Measurements from ENCODE around the gene AREL1. TPM values are rescaled to one million over a fixed set of nuclear protein-coding genes. Genes with fewer than 3 reads are reported as not detected.
A peak's percentile ranks its signal among the peaks of the same experiment; 100 is the strongest.
"Not testable (repeated sequence)": the region's sequence is repeated elsewhere in the genome, so short reads cannot be mapped to it uniquely, and the experiment has no call there.

AREL1 gene, protein sequence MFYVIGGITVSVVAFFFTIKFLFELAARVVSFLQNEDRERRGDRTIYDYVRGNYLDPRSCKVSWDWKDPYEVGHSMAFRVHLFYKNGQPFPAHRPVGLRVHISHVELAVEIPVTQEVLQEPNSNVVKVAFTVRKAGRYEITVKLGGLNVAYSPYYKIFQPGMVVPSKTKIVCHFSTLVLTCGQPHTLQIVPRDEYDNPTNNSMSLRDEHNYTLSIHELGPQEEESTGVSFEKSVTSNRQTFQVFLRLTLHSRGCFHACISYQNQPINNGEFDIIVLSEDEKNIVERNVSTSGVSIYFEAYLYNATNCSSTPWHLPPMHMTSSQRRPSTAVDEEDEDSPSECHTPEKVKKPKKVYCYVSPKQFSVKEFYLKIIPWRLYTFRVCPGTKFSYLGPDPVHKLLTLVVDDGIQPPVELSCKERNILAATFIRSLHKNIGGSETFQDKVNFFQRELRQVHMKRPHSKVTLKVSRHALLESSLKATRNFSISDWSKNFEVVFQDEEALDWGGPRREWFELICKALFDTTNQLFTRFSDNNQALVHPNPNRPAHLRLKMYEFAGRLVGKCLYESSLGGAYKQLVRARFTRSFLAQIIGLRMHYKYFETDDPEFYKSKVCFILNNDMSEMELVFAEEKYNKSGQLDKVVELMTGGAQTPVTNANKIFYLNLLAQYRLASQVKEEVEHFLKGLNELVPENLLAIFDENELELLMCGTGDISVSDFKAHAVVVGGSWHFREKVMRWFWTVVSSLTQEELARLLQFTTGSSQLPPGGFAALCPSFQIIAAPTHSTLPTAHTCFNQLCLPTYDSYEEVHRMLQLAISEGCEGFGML
- 34.3 TPM in 2 replicates for total RNA-seq (2014; rRNA removed; shearing (Covaris generic))

DNA sequence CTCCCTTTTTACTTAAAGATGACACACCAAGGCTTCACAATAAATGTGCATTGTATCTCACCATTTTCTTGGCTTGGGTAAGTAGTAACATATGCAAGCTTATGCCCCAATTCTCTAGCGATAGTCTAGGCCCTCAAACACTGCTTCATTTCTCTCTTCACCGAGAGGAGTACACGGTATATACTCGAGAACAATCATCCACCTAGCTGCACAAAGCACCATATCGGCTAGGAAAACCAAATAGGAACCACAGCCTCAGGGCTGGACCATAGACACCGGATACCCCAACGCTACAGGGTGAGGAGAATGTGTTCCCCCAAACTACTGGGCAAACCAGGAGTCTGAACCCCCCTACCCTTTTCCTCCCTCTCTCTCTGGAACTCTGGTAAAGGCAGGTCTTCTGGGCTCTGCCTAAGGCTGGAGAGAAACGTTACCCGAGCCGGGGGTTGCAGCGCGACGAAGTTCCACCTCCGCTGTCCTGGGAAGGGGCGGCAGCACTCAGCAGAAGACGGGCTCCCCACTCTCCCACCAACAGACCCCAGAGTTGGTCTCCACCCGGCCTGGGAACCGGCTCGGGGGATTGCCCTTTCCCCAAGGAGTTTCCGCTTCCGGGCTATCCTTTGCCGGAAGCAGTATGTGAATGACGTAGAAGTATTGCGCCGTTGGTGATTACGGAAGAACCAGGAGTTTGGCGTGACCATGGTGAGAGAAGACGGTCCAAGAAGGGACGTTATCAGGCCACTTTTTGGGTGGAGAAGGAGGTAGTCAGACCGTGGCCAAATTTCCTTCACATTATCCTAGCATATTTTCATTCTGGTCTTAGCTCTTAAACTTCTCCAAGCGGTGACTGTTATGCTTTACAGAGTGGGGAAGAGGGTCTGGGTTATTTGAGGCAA lies at the start of gene AREL1, which contains the start of gene FCF1:
TSS of gene AREL1 (minus strand) at position 582 of the 896 bp plus-strand sequence. CDS start 27,465 bp downstream, outside the sequence.
TSS of gene FCF1 (plus strand) at position 646 of the 896 bp plus-strand sequence. CDS start at position 700, 54 bp downstream.
- Histone ChIP-seq H3K9me3 (replicated peaks) (no peaks in the 10 kb centered on the region), H3K4me3 (peak within 1 kb of the TSS; percentile 71), H3K27me3 (no peaks in the 10 kb centered on the region), H3K27ac (peak within 1 kb of the TSS; percentile 43), H3K36me3 (peaks cover 16% of the 10 kb centered on the region), H3K4me1 (peaks cover 3% of the 10 kb centered on the region; the same call in 1 of the 2 replicates)
- DNase-seq, result peak; percentile 84 to 91

DNA sequence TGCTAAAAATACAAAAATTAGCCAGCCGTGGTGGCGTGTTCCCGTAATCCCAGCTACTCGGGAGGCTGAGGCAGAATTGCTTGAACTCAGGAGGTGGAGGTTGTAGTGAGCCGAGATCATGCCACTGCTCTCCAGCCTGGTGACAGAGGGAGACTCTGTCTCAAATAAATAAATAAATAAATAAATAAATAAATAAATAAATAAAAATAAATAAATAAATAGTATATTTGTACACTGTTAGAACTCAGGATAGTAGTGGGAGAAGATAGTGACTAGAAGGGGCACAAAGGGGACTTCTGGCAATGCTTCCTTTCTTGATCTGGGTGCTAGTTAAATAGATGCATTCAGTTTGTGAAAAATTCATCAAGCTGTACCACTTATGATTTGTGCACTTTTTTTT lies 45.6 kb upstream of the AREL1 start:
- not testable (repeated sequence) for H3K27me3 ChIP-seq; DNase-seq; H3K36me3 ChIP-seq; H3K4me3 ChIP-seq; H3K4me1 ChIP-seq; H3K27ac ChIP-seq; H3K9me3 ChIP-seq (replicated peaks)

DNA sequence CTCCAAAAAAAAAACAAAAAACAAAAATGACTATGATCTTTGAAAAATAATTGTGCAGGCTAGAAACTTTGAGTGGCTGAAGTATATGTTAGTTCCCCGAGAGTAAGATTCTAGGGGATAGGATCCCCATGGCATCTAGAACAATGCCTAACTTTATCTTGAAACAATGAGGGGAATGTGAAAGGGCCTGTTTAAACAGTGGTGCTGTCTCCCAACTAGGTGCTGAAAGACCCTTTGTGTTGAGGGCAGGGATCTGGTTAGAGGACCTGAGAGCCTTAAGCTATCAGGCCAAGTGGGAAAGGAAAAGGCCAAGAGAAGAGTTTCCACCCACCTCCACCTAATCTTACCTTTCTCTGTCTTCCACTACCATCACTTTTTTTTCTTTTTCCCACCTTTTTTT lies 43.4 kb upstream of the AREL1 start:
- Histone ChIP-seq H3K4me1 (no peaks in the 10 kb centered on the region), H3K36me3 (no peaks in the 10 kb centered on the region), H3K4me3 (no peak overlapping the region), H3K27me3 (no peaks in the 10 kb centered on the region), H3K27ac (no peak overlapping the region), H3K9me3 (replicated peaks) (peaks cover 3% of the 10 kb centered on the region; the same call in 1 of the 2 replicates)
- DNase-seq, result peak in 1 of 2 experiments; percentile 14

DNA sequence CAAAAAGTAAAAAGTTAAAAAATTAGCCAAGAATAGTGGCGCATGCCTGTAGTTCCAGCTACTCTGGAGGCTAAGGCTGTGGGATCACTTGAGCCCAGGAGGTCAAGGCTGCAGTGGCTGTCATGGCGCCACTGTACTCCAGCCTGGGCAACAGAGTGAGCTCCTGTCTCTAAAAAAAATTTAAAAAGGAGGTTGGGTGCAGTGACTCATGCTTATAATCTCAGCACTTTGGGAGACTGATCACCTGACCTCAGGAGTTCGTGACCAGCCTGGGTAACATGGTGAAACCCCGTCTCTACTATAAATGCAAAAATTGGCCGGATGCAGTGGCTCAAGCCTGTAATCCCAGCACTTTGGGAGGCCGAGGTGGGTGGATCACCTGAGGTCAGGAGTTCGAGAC lies 42.0 kb upstream of the AREL1 start:
- DNase-seq, result no peak
- H3K4me3 ChIP-seq, result no peak overlapping the region
- H3K27me3 ChIP-seq, result no peaks in the 10 kb centered on the region
- peaks cover 3% of the 10 kb centered on the region; the same call in 1 of the 2 replicates for H3K9me3 ChIP-seq (replicated peaks)
- no peak overlapping the region for H3K27ac ChIP-seq
- no peaks in the 10 kb centered on the region for H3K4me1 ChIP-seq
- H3K36me3 ChIP-seq, result no peaks in the 10 kb centered on the region

DNA sequence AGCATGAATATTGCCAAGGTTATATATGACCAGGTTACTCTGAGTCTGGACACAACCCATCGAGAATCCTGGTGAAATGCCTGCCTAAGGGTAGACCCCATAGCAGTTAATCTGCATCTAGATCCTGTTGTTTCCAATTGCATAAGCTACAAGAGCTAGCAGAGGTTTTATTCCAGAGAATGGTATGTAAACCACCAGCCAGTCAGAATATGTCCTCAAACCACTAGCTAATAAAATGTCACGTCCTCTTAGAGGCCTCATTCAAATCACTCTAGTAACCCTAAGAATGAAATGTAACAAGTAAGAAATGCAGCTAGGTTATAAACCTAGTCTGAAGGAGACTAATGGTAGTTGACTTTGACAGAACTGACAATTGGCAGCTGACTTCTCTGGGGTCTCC lies 41.3 kb upstream of the AREL1 start:
- H3K9me3 ChIP-seq (replicated peaks), result peaks cover 3% of the 10 kb centered on the region; the same call in 1 of the 2 replicates
- DNase-seq, result no peak
- H3K4me1 ChIP-seq, result no peaks in the 10 kb centered on the region
- no peak overlapping the region for H3K4me3 ChIP-seq
- H3K27me3 ChIP-seq, result no peaks in the 10 kb centered on the region
- H3K27ac ChIP-seq, result no peak overlapping the region
- H3K36me3 ChIP-seq, result no peaks in the 10 kb centered on the region

DNA sequence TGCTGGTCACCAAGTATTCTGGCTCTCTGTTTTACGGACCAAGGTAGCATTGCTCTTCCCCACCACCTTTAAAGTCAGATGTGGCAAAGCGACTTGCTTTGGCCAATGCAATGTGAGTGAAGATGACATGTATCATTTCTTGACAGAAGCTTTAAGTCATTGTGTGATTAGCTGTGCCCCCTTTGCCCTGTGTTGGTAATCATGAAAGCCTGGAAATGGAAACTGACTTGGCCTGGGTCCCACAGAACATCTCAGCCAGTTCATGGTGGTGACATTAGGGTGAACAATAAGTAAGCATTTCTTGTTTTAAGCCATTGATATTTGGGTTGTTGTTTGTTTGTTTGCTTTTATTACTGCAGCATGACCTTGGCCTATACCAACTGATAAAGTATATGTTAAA lies 34.4 kb upstream of the AREL1 start:
- Histone ChIP-seq H3K27ac (no peak overlapping the region), H3K27me3 (no peaks in the 10 kb centered on the region), H3K36me3 (no peaks in the 10 kb centered on the region), H3K4me3 (no peak overlapping the region), H3K4me1 (no peaks in the 10 kb centered on the region), H3K9me3 (replicated peaks) (no peaks in the 10 kb centered on the region)
- DNase-seq, result no peak

DNA sequence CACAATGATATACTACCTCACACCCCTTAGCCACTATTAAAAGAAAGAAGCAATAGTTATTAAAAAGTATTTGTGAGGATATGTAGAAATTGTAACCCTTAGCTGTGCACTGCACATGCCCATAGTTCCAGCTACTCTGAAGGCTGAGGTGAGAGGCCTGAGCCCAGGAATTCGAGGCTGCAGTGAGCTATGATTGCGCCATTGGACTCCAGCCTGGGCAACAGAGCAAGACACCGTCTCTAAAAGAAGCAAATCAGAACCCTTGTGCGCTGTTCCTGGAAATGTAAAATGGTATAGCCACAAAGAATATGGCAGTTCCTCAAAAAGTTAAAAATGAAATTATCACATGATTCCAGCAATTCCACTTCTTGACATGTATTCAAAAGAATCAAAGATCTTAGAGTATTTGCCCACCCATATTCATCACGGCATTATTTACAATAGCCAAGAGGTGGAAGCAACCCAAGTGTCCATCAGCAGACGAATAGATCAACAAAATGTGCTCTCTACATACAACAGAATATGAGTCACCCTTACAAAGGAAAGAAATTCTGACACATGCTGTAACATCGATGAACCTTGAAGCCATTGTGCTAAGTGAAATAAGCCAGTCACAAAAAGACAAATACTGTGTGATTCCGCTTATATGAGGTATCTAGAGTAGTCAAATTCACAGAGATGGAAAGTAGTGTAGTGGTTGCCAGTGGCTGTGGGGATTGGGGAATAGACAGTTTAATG lies 26.6 kb upstream of the AREL1 start:
- H3K27ac ChIP-seq, result no peak overlapping the region
- peaks cover 12% of the 10 kb centered on the region; the same call in 1 of the 2 replicates for H3K36me3 ChIP-seq
- DNase-seq, result no peak
- H3K9me3 ChIP-seq (replicated peaks), result no peaks in the 10 kb centered on the region
- H3K4me1 ChIP-seq, result no peaks in the 10 kb centered on the region
- H3K27me3 ChIP-seq, result no peaks in the 10 kb centered on the region
- no peak overlapping the region for H3K4me3 ChIP-seq

DNA sequence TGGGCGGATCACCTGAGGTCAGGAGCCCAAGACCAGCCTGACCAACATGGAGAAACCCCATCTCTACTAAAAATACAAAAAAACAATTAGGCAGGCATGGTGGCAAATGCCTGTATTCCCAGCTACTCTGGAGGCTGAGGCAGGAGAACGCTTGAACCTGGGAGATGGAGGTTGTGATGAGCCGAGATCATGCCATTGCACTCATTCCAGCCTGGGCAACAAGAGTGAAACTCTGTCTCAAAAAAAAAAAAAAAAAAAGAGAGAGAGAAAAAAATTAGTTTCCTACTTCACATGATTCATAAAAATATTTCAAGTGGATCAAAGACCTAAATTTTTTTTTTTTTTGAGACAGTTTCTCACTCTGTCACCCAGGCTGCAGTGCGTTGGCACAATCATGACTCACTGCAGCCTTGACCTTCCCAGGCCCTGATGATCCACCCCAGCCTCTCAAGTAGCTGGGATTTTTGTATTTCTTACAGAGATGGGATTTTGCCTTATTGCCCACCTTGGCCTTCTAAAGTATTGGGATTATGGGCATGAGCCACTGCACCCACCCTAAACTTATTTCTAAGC lies 25.0 kb upstream of the AREL1 start:
- no peak overlapping the region for H3K27ac ChIP-seq
- no peak for DNase-seq

DNA sequence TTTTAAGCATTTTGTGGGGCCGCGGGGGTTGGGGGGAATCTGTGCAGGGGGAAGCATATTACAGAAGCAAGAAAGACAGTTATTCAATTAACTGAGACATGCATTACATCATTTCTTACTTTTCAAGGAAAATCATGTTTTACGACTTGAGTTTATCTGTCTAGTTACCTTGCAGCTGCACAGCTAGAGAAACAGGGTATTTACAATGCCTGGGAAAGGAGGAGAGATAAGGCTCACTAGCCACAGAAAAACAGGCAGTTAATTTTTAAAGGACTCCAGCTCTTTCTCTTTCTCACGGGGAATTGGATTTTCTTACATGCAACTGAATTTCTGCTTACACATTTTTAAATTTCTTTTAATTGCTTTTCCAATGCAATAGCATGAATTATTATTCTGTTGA lies 22.2 kb upstream of the AREL1 start:
- H3K9me3 ChIP-seq (replicated peaks), result no peaks in the 10 kb centered on the region
- DNase-seq, result no peak
- peaks cover 30% of the 10 kb centered on the region for H3K36me3 ChIP-seq
- H3K4me3 ChIP-seq, result no peak overlapping the region
- no peak overlapping the region for H3K27ac ChIP-seq
- H3K4me1 ChIP-seq, result peaks cover 9% of the 10 kb centered on the region
- H3K27me3 ChIP-seq, result no peaks in the 10 kb centered on the region

More for the DNA sequence above, 25.0 kb upstream of the AREL1 start:
- H3K27me3 ChIP-seq, result no peaks in the 10 kb centered on the region
- H3K4me1 ChIP-seq, result peaks cover 5% of the 10 kb centered on the region
- no peaks in the 10 kb centered on the region for H3K9me3 ChIP-seq (replicated peaks)
- H3K36me3 ChIP-seq, result peaks cover 20% of the 10 kb centered on the region
- no peak overlapping the region for H3K4me3 ChIP-seq

DNA sequence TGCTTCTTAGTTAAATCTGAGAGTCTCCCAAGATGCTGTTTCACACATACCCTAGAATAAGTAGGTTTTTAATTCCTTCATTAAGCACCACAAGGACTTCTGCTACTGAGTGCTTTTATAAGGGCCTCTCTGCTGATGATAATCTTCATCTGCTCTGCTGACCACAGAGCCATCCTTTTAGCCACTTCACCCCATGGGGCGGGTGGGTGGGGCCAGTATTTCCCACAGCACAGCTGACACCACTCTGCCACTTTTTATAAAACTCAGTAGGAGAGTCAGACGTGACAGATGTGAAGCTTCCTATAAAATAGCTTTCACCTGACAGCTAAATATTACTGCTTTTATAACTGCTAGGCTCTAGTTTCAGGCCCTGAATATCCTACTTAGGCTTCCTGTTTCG lies 20.3 kb upstream of the AREL1 start:
- Histone ChIP-seq H3K27me3 (no peaks in the 10 kb centered on the region), H3K27ac (no peak overlapping the region), H3K4me3 (no peak overlapping the region), H3K36me3 (peaks cover 26% of the 10 kb centered on the region), H3K9me3 (replicated peaks) (no peaks in the 10 kb centered on the region), H3K4me1 (peaks cover 9% of the 10 kb centered on the region)
- DNase-seq, result peak in 1 of 2 experiments; percentile 29

DNA sequence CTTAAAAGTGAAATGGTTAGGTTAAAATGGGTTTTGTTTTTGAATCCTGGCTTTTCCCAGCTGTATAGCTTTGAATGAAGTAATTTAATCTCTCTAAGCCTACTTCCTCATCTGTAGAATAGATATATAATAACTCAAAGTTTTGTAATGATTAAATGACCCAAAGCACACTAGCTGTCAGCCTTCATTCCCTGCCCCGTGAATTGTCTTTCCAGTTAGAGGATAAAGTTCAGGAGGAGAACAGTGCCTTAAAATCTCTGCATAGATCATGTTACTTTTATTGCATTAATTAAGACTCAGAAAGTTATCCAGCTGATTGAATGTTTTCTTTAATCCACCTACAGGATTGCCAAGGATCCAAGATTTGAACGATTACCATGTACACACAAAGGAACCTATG lies 19.5 kb upstream of the AREL1 start:
- H3K4me1 ChIP-seq, result peaks cover 9% of the 10 kb centered on the region
- H3K27me3 ChIP-seq, result no peaks in the 10 kb centered on the region
- H3K4me3 ChIP-seq, result no peak overlapping the region
- no peaks in the 10 kb centered on the region for H3K9me3 ChIP-seq (replicated peaks)
- H3K36me3 ChIP-seq, result peaks cover 26% of the 10 kb centered on the region
- H3K27ac ChIP-seq, result no peak overlapping the region
- DNase-seq, result no peak

DNA sequence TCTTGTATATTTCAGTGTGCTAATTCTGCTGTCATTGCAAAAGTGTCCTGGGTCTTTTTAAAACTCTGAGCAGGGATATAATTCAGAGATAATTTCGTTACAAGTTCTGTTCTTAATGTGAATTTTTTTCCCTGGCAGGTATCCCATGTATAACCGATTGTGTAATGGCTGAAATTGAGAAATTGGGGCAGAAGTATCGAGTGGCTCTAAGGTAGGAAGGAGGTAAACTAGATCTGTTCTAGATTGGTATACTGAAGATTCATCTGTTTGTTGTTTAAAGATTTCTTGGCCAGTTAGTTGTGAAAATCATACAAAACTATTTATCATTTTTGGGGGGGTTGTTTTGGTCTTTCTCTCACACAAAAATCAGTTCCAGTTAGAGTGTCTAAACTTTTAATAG lies 10.3 kb upstream of the AREL1 start:
- H3K36me3 ChIP-seq, result peaks cover 10% of the 10 kb centered on the region; the same call in 1 of the 2 replicates
- no peak overlapping the region for H3K27ac ChIP-seq
- no peak for DNase-seq
- no peaks in the 10 kb centered on the region for H3K27me3 ChIP-seq
- no peak overlapping the region for H3K4me3 ChIP-seq
- H3K9me3 ChIP-seq (replicated peaks), result no peaks in the 10 kb centered on the region
- no peaks in the 10 kb centered on the region for H3K4me1 ChIP-seq

DNA sequence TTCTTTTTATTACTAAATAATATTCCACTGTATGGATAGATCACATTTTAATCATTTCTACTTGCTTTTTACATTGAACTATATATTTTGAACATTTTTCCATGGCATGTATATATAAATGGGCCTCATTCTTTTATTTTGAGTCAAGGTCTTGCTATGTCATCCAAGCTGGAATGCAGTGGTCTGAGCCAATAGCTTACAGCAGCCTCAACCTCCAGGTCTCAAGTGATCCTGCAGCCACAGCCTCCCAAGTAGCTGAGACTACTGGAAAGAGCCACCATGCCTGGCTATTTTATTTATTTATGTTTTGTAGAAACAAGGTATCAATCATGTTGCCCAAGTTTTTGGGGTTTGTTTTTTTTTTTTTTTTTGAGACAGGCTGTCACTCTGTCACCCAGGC lies 7.6 kb upstream of the AREL1 start:
- Histone ChIP-seq H3K36me3 (peaks cover 23% of the 10 kb centered on the region), H3K27ac (no peak overlapping the region), H3K4me1 (no peaks in the 10 kb centered on the region), H3K4me3 (no peak overlapping the region), H3K27me3 (no peaks in the 10 kb centered on the region), H3K9me3 (replicated peaks) (no peaks in the 10 kb centered on the region)
- no peak for DNase-seq
